Measurements from ENCODE around the gene ROBO4.

ROBO4 gene

DNA sequence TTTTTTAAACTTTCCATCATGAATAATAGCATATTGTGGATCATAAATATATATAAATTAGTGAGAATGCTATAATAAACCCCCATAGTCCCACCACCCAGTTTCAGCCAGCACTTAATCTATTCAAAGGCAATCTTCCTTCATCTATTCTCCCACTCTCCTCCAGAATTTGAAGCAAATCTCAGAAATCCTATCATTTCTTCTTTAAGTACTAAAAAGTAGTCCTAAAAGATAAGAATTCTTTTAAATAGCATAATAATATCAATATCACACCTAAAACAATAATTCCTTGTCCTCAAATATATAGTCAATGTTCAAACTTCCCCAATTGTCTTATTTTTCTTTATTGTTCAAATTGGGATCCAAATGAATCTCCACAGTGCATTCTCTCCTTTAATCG, 57.0 kb downstream of the ROBO4 start:
- DNase-seq: no peak

- DNase-seq: no peak
Measured at GRCh38 chr11:124839972-124840621, 57.6 kb downstream of the ROBO4 start.

- no peak for DNase-seq
Measured at GRCh38 chr11:124839128-124839971, 58.3 kb downstream of the ROBO4 start.

DNA sequence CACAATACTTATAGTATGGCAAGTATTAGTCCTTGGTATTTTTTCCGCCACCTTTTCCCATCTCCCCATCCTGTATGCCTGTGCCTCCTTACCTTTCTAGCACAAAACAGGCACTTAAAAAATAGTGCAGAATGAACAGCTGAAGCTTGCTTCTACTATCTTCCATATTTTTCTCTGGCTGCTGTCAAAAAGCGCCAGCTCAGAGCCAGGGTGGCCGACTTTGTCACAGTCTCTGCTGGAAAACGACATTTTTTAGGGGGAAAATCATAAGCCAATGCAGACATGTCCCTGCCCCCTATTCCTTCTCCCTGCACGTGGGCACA, 58.9 kb downstream of the ROBO4 start:
- DNase-seq: no peak

GRCh38 chr11:124837491-124837856, 60.2 kb downstream of the ROBO4 start:
- no peak for DNase-seq

DNA sequence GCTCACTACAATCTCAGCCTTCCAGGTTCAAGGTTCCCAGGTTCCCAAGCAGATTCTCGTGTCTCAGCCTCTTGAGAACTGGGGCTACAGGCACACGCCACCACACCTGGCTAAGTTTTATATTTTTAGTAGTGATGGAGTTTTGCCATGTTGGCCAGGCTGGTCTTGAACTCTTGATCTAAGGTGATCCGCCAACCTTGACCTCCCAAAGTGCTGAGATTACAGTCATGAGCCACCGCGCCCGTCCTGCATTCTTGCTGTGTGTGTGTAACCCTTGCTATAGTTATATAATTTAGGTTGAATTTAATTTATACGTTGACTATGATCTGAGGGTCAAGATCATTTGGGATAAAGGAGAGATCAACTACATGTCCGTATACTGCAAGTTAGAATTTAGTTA, 61.7 kb downstream of the ROBO4 start:
- no peak for DNase-seq

- DNase-seq: no peak
Measured at GRCh38 chr11:124834526-124835180, 63.0 kb downstream of the ROBO4 start.
